Muscle of back (tissue), 11 donors: ENCODE data around the gene PRICKLE2. TPM values are rescaled to one million over a fixed set of nuclear protein-coding genes. Genes with fewer than 3 reads are reported as not detected.

Source experiments
- DNase-seq, 3 donors: peaks; one replicate each; pipeline versions ENCODE4 v3.0.0 to v3.0.0-alpha.2; 2013
- polyA plus RNA-seq, 10 donors: library from polyadenylated mRNA; unstranded; fragments of 120-200 nt; gene quantifications; one replicate each; pipeline ENCODE4 v1.2.1, GENCODE V29; 2013; ENCODE audit not compliant: insufficient read length in 10 of 10

PRICKLE2 gene
- polyA plus RNA-seq, 10 donors = 6.6 to 15.5 (median 9.7) TPM

- DNase-seq = no peak
Measured at GRCh38 chr3:64047787-64048186, 177.5 kb downstream of the PRICKLE2 start.

GRCh38 chr3:64046996-64047594 is 178.2 kb downstream of the PRICKLE2 start:
- no peak for DNase-seq

GRCh38 chr3:64046592-64046991 is 178.7 kb downstream of the PRICKLE2 start:
- DNase-seq = no peak

GRCh38 chr3:64042952-64043351 is 182.3 kb downstream of the PRICKLE2 start:
- DNase-seq = no peak

Other genes with a start within 250 kb of the PRICKLE2 start
- gene PSMD6, start 202.0 kb downstream of the PRICKLE2 start, polyA plus RNA-seq = 10 to 100 TPM; 74.1 to 96.0 (median 84.0) TPM